T-helper 1 cell treated with Interleukin-12 subunit alpha and Interleukin-12 subunit beta and Interleukin-4 antibody, amounts not matched to agents 30 ng/mL and 1 ng/mL, for 36 hours (primary cell): ENCODE results near the gene LARGE1. TPM values are rescaled to one million over a fixed set of nuclear protein-coding genes. Genes with fewer than 3 reads are reported as not detected.

ENCODE experiments used
- intact Hi-C: fragments of 100-400 bp; cut with micrococcal nuclease; formaldehyde crosslinking; loops from one replicate; pipeline ENCODE4 v1.15.1; 2024
- total RNA-seq: library from RNA; stranded (reverse); gene quantifications from 2 replicates; pipeline ENCODE4 v1.2.3, GENCODE V29; 2022

The LARGE1 gene
- total RNA-seq, 1 donor from 2014 or later = 0.32 TPM

- intact Hi-C loops = no loop called here
Measured at GRCh38 chr22:33526434-33527107, 393.7 kb downstream of the LARGE1 start.

DNA sequence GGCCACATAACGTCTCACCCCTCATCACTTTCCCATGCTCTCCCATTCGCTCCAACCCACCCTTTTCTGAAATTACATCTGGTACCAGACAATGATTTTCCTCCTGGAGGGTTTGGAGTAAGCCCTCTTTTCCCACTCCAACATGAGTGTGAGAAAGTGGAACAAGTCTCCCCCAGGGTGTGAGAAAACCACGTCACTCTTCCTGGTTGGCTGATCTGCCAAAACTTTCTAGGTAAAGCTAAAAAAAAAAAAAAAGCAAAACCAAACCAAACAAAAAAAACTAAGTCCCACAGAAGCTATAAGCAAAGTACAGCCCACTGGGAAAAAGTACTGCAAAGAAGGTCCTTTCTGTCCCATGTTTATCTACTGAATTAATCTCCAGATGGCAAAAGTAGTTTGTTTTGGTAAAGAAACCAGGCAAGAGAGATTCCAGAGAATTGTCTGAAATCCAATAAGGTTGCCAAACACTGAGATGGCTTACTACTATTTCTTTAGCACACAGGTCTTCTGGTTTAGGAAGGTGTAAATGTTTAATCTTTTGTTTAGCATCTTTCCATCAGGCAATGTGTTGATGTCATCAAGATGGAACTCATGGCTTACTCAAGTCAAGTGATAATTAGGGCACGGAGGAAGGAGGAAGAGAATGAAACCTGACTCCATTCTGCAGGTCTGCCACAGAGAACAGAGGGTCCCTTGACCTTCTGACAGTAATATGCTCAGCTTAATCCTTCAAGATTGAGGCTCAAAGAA, 395.6 kb downstream of the LARGE1 start:
- intact Hi-C loops = no loop called here

- intact Hi-C loops = no loop called here
Measured at GRCh38 chr22:33521879-33522665, 398.2 kb downstream of the LARGE1 start.

GRCh38 chr22:33520904-33521780, 399.1 kb downstream of the LARGE1 start:
- intact Hi-C loops = no loop called here

- intact Hi-C loops = loop anchor here (1.0 kb wide), 1 partner anchor 59 kb away; no protein-coding TSS in a partner anchor
Measured at GRCh38 chr22:33519974-33520903, 400.0 kb downstream of the LARGE1 start.

- intact Hi-C loops = loop anchor here (1.0 kb wide), 1 partner anchor 60 kb away; no protein-coding TSS in a partner anchor
Measured at GRCh38 chr22:33519071-33519973, 401.0 kb downstream of the LARGE1 start.

- intact Hi-C loops = no loop called here
Measured at GRCh38 chr22:33518405-33518804, 401.9 kb downstream of the LARGE1 start.

DNA sequence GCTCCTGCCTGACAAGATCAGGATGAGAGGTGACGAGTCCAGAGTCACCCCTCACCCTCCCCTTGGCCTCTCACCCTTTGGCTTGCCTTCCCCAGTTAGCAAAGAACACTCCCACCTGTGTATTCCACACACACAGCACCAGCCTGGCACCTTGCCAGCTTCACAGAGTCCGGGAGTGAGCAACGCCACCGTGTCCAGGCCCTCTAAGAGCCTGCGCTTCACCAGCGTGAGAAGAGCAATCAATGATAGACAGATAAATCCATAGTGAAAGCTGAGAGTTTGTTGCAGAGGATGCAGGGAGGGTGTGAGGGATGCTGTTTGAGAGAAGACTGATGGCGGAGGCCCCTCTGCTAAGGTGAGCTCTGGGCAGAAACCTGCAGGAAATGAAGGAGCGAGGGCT, 404.5 kb downstream of the LARGE1 start:
- intact Hi-C loops = no loop called here

DNA sequence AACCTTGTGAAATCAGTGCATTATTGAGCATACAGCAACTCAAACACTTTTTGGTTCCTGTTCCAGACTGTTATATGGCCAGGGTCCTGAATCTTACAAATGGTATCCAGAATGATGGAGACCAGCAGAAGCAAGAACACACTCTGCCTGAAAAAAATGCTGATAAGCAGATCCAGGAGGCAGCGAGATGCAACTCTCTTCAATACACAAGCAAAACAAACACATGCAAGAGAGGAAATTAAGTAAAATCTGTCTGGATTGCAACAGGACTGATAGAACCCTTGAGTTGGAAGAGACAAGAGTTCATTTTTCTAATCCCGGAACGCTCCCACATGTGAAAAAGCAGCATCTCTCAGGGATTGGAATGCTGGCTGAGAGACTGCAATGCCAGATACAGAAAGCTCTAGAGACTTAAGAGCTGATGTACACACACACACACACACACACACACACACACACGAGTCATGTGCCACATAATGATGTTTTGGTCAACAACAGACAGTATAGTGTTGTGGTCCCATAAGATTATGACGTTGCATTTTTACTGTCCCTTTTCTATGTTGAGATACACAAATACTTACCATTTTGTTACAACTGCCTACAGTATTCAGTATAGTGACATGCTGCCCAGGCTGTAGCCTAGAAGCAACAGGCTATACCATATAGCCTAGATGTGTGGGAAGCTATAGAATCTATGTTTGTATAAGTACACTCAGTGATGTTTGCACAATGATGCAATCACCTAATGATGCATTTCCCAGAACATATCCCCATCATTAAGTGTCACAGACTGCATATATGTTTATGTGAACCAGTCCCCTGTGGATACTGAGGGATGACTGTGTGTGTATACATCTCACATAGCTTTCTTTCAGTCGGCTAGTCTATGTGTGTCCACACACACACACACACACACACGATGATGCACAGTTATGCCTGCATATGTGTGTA, 406.6 kb downstream of the LARGE1 start:
- intact Hi-C loops = no loop called here

- intact Hi-C loops = no loop called here
Measured at GRCh38 chr22:33512908-33513307, 407.4 kb downstream of the LARGE1 start.

GRCh38 chr22:33510429-33510904, 409.8 kb downstream of the LARGE1 start:
- intact Hi-C loops = no loop called here

- intact Hi-C loops = no loop called here
Measured at GRCh38 chr22:33504941-33505625, 415.2 kb downstream of the LARGE1 start.

- intact Hi-C loops = no loop called here
Measured at GRCh38 chr22:33496112-33496511, 424.2 kb downstream of the LARGE1 start.

DNA sequence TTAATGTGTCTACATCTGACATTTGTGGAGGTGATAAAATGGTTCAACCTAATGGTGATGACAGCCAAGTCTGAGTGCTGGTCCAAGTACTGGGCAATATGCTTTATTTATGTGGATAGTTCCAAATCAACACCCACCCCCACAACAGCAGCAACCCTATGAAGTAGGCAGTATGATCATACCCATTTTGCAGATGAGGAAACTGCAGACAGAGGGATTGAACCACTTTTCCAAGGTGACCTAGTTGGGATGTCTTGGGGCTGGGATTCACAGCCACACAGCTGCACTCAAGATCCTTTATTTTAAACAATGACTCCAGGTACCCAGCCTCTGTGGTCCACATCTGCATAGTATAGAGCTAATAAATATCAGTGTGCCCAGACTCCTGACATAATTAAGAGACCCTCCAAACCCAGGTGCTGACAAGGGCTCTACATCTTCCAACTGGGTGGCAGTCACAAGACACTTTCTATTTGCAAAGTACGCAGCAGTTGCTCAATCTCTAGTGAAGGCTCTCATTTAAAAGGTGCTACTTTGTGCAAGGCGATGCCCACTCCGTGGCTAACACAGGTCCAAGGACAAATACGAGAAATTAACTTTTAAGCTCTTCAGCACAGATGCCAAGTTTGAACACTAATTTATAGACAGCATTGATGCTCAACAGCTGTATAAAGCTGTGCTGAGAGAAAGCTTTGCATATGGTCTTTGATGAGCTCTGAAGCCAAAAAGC, 426.6 kb downstream of the LARGE1 start:
- intact Hi-C loops = no loop called here

GRCh38 chr22:33492210-33492651, 428.0 kb downstream of the LARGE1 start:
- intact Hi-C loops = no loop called here

- intact Hi-C loops = no loop called here
Measured at GRCh38 chr22:33487041-33487716, 433.1 kb downstream of the LARGE1 start.
